ENCODE measurements around the gene SOS2.

The SOS2 gene

DNA sequence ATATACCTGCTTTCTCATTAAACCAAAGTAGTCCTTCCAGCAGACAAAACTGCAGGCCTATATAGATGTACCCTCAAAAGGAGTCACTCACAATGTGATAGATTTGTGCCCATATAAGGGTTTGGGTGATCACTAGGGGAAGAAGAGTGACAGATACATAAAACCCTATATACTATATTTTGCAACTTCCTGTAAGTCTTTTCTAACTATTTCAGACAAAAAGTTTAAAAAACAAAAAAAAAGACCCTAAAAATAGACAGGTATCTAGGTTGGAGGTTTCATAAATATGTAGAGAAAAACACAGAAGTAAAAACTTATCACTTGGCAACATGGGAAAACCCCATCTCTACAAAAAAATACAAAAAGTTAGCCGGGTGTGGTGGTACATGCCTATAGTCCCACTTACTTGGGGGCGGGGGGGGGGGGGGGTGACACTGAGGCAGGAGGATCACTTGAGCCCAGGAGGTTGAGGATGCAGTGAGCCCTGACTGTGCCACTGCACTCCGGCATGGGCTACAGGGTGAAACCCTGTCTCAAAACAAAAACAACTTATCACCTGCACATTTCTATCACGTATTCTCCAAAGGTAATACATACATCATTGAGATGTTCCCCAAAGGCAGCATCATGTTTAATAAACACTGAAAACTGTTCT, 117.9 kb downstream of the SOS2 start:
- no peak for DNase-seq

- DNase-seq: no peak
These were observed 120.9 kb downstream of the SOS2 start for GRCh38 chr14:50110323-50111037.

DNA sequence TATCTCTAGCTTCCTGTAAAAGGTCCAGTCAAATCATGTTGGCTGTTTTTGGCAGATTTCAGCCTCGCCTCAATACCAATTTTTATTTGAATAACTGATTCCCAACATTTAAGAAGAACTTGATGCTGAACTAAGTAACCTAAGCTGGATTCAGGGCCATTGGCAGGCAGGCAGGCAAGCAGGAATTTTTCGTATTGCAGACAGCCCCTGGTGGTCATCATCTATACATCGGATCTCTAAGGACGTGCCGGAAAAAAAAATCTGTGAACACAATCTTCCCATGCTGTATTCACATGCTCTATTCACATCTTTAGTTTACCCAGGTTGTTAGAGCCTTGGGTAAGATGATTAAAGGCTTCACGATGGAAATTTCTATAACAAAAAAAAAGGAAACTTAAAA, 122.0 kb downstream of the SOS2 start:
- DNase-seq: no peak

DNA sequence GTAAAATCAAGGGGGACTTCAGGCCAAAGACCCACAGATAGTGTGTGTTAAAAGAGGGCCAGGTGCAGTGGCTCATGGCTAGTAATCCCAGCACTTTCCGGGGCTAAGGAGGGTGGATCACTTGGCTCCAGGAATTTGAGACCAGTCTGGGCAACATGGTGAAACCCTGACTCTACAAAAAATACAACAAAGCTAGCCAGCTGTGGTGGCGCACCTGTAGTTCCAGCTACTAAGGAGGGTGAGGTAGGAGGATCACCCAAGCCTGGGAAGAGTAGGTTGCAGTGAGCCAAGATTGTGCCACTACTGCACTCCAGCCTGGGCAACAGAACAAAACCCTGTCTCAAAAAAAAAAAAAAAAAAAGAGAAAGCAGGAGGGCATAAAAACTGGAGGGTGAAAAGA, 123.5 kb downstream of the SOS2 start:
- no peak for DNase-seq

DNA sequence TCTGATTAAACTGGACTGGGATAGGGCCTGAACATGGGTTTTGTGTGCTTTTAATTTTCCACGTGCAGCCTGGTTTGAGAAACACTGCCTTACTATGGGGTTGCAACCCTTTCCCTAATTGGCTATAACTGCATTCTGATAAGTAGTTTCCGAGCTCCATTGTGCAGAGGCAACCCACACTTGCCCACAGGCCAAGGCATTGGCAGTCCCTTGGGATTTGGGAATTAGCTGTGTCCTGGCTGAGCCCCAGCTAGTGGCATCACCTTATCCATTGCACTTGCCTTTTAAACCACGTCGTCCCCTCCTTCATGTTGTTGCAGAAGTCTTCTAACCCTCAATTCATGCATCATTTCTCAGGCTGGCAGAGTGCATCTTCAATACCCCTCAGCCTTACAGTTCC, 125.2 kb downstream of the SOS2 start:
- no peak for DNase-seq

DNA sequence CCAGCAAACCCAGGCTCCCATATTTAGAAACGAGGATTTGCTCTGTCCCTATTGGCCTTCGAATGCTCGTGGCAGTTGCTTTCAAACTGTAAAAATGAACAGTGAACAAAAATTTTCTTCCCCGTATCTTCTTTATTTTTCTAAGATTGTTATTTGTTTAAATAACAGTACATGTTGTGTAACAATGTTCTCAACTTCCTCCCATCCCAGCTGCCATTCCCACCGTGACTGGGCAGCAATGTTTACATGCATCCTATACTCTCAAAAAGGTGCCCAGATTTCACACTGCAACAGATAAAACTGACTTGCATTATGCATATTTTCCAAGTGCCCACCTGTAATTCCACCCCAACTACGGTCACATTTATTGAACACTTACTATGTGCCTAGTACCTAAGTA, 127.8 kb downstream of the SOS2 start:
- no peak for DNase-seq

DNA sequence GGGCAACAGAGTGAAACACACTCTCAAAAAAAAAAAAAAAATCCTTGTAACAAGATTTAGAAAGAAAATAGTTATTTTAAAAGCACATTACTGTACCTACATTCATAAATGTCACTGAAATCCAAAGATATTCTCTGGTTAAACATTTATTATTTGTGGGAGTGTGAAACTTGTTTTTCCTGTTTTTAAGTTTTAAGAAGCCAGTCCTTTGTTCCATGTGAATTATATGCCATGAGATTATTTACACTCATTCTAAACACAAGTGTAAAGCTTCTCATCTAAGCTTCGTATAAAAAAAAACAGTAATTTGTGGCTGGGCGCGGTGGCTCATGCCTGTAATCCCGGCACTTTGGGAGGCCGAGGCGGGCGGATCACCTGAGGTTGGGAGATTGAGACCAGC, 130.0 kb downstream of the SOS2 start:
- DNase-seq: no peak

GRCh38 chr14:50100805-50101204, 130.6 kb downstream of the SOS2 start:
- DNase-seq: no peak

DNA sequence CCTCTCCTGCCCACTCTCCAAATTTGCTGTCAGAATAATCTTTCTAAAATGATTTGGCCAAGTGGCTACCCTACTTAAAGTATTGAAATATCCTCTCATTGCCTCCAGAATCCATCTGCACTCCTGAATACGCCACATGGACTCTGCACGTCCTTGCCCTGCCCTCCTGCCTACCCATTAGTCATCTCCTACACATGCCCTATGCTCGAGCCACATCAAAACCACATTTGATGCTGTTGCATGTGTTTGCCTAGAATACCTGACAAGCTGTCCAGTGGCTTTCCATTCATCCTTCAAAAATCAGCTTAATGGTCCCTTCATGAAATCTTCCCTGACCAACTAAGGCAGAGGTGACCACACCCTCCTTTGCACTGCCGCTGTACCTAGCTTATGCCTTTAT, 132.0 kb downstream of the SOS2 start:
- no peak for DNase-seq

DNA sequence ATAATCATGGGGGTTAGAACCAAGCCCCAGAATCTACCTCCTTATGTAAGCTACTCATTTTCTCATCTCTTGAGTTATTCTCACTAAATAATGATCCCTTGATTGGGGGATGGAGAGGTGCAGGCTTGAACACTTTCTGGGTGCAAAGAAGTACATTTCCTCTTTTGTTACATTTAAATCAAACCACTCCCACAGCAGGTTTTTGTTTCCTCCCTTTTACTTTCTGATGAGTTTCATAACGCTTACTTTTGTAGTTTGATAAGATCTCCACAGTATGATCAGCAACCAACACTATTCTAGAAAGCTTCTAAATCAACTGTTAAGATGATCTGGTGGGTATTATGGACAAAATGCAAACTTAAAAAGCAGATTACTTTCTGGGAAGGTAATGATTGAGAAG, 135.5 kb downstream of the SOS2 start:
- no peak for DNase-seq

DNA sequence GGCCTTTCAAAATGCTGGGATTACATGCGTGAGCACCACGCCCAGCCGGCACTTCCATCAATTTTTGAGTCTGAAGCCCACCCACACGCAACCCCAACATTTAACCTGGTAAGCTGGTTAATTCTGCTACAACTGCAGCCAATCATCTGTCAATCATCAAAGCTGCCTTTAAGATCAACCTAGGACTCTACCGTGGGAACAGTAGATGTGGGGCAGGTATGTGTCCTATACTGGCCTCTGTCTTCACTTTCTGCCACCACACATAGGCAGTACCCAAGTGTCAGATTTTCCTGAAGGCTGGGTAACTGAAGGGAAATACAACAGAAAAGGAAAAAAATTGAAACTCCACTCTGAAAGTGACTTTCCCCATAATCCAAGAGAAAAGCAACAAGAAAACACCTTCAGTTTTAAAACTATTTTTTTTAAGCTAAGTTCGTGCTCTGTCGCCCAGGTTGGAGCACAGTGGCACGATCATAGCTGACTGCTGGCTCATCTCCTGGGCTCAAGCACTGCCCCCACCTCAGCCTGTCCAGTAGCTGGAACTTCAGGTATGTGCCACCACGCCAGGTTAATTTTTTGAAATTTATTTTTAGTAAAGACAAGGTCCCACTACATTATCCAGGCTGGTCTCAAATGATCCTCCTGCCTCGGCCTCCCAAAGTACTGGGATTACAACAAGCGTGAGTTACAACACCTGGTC, 137.2 kb downstream of the SOS2 start:
- no peak for DNase-seq

DNA sequence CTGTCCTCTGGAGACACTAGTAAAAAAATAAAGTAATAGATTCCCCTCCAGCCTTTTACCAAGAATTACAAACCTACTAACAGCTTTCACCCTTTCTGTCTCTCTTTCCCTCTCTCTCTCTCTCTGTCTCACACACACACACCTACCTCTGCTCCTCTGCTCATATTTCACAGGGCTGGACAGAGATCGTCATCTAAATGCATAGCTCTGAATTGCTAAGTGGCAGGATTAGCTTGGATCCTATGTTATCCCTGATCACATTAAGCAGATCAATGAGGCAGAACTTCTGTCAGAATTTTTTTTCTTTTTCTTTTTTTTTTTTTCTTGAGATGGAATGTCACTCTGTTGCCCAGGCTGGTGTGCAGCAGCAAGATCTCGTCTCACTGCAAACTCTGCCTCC, 137.9 kb downstream of the SOS2 start:
- no peak for DNase-seq

GRCh38 chr14:50092006-50092555, 139.3 kb downstream of the SOS2 start:
- no peak for DNase-seq

GRCh38 chr14:50091240-50091913, 140.0 kb downstream of the SOS2 start:
- no peak for DNase-seq

DNA sequence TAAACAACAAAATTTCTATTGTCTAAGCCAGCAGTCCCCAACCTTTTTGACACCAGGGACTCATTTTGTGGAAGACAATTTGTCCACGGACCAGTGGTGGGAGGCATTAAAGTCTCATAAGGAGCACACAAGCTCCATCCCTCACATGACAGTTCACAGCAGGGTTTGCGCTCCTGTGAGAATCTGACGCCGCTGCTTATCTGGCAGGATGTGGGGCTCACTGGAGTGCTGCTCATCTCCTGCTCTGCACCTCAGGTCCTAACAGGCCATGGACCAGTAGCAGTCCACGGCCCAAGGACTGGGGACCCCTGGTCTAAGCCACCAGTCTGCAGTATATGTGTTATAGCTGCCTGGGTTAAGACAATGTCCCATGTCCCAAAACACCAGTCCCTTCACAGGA, 142.2 kb downstream of the SOS2 start:
- DNase-seq: no peak

DNA sequence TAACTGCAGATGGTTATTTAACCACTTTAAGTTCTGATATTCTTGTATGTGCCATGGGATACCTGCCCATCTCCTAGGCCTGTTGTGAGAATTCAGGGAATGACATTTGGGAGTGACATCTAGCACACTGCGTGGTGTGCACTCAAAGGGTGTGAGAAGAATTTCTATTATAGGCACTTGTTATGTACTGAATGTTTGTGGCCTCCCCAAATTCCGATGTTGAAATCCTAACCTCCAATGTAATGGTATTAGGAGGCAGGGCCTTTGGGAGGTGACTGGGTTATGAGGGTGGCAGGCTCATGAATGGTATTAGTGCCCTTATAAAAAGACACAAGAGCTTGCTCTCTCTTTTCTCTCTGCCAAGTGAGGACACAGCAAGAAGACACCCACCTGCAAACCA, 142.6 kb downstream of the SOS2 start:
- no peak for DNase-seq

DNA sequence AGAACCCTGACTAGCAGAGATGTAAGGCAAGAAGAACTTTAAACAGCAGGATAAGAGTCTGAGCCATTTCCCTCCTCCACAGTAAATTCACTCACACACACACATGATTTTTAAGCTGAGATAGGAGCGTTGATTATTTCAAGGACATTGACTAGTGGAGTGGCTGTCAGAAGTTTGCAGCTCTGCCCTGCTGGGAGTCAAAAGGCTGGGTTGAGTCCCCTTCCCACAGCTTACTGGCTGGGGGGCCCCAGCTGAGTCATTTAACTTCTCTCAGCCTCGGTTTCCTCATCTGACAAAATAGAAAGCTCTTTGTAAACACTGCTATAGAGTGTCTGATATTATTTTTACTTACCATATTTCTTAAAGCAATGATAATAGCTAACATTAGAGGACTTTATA, 143.3 kb downstream of the SOS2 start:
- DNase-seq: no peak

DNA sequence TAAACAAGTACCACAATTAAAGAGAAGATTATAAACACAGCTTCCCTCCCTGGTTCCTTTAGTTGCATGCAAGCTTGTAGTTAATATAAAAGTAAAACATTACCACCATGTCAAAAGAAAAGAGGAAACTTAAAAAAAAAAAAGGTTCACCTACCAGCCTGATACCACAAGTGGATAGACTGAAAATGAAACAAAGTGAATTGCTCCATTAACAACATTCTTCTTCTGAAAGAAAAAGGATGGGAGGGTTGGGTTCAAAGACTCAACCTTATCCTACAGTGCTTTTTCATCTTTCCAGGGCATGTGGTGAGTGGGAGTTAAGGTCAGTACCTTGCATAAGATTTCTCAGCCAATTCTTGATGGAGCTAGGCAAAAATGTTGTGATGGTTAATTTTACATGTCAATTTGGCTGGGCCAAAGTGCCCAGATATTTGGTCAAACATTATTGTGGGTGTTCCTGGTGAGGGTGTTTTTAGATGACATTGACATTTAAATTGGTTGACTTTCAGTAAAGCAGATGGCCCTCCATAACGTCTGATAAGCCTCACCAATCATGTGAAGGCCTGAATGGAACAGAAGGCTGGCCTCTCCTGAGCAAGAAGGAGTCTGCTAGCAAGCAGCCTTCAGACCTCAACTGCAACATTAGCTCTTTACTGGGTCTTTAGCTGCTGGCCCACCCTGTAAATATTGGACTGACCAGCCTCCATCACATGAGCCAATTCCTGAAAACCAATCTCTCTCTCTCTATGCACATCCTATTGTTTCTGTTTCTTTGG, 143.8 kb downstream of the SOS2 start:
- DNase-seq: no peak

- no peak for DNase-seq
These were observed 145.1 kb downstream of the SOS2 start for GRCh38 chr14:50086321-50086711.

GRCh38 chr14:50085570-50086320, 145.6 kb downstream of the SOS2 start:
- DNase-seq: no peak

DNA sequence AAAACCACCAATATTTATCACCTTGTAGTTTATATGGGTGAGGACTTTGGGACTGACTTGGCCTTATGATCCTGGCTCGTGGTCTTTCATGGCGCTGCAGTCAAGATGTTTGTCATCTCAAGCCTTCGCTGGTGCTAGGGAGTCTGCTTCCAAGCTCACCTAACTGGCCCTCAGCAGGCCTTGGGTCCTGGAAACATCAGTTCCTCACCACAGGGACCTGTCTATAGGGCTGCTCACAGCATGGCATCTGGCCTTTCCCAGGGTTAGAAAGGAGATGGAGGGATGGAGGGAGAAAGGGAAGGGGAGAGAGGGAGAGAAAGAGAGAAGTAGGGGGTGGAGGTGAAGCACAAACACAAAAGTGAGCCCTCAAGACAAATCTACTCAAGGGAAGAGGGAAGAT, 146.7 kb downstream of the SOS2 start:
- DNase-seq: no peak
